Kasumi-1 (cell line): ENCODE measurements around the gene MCM8.

Experiments used
- DNase-seq, 2 experiments: peaks; one replicate each; lab custom pipeline; 2025; lab: John Stamatoyannopoulos, UW

The MCM8 gene

DNA sequence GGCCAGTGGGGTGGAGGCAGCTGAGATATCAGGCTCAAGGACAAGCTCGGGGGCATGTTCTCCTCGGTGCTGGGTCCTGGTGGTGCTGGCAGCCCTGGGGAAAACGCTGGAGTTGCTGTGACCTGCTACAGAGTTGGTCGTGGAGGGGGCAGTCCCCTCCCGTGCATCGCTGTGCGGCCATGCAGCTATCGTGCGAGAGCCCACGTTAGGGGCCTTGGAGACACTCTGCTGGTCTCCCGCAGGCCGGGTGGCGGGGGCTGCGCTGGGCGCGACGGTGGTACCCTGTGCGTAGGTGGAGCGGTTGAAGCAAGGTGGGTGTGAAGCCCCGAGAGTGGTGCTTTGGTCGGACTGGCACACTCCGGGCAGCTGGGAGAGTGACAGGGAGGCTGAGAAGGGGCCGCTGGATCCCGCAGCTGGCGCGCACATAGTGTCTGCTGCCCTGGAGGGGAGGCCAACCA lies 91.4 kb downstream of the MCM8 start:
- DNase-seq, result no peak

DNA sequence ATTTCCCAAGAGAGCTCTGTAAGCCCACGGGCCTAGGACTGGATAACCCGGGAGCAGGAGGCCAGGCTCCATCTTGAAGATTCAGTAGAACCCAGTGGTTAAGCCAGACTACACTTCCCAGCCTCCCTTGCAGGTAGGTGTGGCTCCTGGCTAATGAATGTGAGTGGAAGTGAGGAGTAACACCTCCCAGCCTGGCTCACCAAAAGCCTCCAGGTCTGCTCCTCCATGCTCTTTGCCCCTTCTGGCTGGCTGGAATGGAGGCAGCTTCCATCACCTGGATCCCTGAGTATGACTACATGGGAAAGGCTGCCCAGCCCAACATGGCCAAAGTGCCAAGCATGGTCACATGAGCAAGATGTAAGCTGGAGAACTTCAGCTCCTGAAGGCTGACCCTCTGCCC lies 93.7 kb downstream of the MCM8 start:
- DNase-seq, result no peak

DNA sequence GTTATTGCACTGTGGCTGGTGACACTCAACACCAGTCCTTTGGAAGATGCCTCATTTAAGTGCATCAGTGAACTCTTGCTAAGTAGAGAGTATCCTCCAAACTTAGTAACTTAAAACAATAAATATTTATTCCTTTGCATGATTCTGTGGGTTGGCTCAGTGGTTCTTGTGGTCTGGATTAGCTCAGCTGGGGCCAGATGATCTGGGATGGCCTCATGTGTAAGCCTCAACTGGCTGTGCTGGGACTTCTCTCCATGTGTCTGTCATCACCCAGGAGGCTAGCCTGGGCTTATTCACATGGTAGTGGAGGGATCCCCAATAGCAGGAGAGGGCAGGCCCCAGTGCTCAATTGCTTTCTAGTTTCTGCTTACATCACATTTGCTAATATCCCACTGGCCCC lies 95.1 kb downstream of the MCM8 start:
- no peak for DNase-seq

DNA sequence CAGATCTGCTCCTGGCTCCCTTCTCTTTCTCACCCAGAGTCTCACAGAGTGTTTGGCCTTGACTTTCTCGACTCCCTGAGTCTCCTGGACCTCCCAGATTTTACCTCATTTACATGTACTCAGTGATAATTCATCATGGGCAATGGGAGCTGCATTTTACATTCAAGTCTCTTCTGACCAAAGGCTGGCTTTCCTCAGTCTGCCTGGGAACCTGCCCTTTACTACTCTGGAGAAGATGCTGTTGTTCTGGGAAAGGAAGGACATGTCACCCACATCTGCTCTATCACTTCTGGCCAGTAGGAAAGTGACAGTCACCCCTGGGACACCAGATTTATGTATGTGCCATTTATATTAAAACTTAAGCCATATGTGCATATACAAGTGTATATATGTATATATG lies 96.0 kb downstream of the MCM8 start:
- DNase-seq, result no peak

DNA sequence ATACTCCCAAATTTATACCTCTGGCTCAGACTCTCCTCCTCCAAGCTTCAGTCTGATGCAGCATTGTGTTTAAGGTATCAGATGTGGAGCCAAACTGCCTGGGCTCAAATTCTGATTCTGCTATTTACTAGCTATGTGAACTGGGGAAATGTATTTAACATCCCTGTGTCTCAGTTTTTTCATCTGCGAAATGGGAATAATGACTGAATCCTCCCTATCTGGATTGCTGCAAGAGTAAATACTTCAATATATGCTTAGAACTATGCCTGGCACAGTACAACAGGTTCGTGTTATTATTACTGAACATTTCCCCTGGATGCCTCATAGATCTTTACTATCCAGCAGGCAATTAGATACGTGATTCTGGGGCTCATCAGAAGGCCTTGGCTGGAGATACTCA lies 97.9 kb downstream of the MCM8 start:
- no peak for DNase-seq
